HG03521 (cell line): ENCODE results near the gene SPHKAP.
A peak's percentile ranks its signal among the peaks of the same experiment; 100 is the strongest.
"Not testable (repeated sequence)": the region's sequence is repeated elsewhere in the genome, so short reads cannot be mapped to it uniquely, and the experiment has no call there.

ENCODE experiments used
- ATAC-seq: cut with Tn5 transposase; IDR thresholded peaks from one replicate; pipeline ENCODE4 v1.9.1; 2021; ENCODE audit warnings: mild to moderate bottlenecking, moderate library complexity; ENCODE audit not compliant: unreplicated experiment

SPHKAP gene

DNA sequence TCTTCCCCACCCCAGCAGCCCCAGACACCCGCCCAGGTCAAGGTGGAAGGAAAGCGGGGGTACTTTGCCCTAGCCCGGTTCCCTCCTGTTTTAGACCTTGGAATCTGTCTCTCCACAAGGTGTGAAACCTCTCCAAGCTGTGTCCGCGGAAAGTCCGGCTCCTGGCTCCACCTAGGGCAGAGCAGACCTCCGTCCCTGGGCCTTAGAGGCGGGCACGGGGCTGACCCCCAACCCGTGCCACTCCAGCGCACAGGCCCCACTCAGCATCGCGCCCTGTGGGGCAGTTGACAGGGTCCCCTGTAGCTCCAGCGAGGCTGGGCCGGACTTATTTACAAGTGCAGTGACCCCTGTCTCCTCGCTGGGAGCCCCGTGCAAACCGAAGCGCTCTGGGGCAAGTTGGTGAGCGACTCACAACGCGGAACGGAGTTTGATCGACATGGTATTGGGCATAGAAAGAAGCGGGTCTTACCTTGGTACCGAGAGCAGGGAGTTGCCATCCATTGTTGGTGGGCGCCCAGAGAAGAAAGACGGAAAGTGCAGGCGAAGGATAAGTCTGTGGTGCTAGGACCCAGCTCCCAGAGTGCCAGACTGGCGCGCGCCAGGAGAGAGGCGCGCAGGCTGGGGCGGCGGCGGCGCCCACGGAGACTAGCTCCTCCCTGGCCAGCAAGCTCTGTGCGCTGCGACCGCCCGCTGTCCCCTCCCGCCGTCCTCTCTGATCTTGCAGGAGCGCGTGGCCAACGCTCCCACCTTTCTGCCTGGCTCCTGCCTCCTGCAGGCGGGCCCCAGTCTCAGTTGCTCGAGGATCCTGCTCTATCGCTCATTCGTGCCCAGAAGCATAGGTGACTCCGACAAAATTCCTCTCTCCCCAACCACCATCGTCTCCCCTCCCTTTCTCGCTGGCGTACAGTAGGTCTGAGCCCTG, at the start of gene SPHKAP:
Gene SPHKAP, minus strand, starts transcription at position 590 of the 922 bp plus-strand sequence. Its CDS starts 89 bp downstream, at position 501.
- ATAC-seq: no peak

DNA sequence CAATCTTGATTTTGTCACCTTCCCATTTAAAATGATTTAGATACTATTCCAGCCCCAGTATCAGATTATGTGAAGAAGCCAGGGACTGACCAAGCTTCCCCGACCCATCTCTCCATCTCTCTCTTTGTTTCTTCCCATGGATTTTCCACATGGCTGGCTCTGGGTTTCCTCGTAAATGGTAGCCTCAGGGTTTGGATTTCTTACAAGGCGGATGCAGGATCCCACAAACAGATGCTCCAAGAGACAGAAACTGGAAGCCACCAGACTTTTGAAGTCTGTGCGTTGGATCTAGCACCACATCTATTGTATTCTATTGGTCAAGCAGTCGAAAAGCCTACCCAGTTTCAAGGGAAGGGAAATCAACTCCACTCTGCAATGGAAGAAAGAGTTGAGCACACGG, 46.0 kb upstream of the SPHKAP start:
- ATAC-seq: no peak

DNA sequence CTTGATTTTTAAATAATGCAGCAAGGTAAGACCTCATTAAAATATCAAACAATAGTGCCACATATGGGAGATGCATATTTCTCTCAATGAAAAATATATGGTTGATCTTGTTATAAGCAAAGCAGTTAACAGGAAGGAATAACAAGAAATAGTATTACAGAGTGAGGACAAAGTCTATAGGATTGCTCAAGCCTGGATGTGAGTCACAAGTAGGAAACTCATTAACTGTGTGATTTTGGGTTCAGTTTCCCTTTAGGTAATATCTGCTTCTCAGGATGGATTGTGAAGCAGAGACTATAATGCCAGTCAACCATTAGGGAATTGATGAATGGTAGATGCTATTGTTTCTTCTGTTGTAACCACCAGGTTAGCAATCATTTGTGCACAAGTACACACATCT, 42.9 kb upstream of the SPHKAP start:
- ATAC-seq: no peak

GRCh38 chr2:228218593-228218992, 37.1 kb upstream of the SPHKAP start:
- not testable (repeated sequence) for ATAC-seq

- no peak for ATAC-seq
Measured at GRCh38 chr2:228197504-228197903, 16.0 kb upstream of the SPHKAP start.

DNA sequence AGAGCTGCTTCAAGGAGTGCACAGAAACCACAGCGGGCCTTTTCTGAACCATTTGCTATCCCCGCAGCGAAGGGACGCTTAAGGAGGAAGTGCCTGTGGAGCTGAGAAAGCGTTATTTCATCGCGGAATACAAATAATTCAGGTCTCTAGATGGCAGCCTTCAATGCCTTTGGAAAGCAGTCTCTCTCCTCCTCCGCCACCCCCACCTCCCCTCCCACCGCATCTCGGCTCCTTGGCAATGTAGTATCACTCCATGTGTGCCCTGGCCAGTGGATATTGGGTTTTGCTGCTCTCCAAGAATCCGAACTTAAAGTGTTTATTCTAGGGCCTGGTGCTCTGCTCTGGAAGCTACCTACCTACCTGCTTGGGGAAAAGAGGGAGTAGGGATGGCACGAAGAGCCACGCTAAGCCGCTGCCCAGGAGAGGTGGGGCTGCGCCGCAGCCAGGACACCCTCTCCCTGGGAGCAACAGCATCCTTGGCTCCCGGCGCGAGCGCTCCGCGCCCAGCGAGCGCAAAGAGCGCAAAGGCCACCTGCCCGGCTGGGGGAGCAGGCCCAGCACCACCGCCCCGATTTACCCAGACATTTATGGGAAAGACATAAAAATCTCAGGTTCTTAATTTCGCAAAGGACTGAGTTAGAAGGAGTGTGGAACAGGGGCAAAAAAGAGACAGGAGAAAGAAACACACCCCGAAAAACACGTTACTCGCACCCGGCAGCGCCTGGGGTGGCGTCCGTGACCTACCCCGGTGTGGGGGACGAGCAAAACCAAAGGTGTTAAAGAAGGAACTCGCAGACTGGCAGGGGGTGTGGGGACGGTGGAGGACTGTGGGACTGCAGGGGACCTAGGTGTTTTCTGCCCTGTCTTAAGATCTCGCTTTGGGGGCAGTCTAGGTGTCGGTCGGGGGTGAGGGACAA, 1.0 kb downstream of the SPHKAP start:
- ATAC-seq: no peak

GRCh38 chr2:228167290-228167689, 14.2 kb downstream of the SPHKAP start:
- no peak for ATAC-seq

DNA sequence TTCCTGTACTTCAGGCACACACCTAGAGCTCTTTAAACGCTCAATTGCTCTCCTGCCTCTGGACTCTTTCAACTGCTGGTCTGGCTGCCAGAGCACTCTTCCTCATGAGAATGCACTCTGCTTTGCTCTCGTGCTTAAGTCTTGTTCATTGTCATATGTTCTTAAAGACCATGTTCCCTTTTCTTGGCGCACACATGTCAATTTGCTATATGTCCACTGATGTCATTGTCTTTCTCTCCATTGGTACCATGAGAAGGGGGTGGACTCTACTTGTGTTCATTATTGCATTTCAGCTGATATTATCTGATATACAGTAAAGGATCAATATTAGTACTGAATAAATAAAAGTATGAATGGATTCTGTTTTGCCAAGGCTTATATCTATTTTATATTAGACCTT, 16.8 kb downstream of the SPHKAP start:
- ATAC-seq: no peak

DNA sequence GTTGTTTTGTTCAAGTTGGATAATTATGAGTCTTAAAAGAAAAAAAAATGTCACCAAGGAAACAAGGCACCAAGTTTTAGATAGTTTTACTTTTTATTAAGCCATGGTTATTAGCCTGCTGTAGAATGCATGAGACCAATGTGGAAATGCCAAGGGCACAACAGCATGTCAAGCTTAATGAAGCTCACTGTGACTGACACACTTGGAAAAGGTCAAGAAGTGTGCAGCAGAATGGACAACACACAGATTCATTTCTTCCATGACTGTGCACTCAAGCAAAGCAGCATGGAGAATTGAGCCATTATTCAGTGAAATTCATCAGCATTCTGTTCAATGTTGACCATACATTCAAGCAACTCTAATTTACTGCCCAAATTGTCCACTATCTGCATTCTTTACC, 23.6 kb downstream of the SPHKAP start:
- no peak for ATAC-seq

DNA sequence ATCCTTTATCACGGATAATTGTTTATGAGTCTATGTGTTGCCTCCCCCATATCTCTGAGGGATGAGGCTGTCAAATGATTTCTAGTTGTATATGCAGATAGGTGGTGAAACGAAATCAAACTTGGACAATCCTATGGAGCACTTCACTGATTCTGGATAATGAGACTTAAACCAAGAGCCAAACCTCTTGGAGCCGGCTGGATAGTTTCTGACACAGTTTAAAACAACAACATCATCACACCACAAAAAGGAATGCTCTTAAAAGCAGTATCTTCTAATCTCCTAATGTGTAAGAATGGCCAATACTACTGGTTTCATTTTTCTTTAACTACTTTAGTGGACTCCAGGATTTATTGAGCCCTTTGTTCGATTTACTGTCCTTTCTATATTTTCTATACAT, 36.5 kb downstream of the SPHKAP start:
- no peak for ATAC-seq

DNA sequence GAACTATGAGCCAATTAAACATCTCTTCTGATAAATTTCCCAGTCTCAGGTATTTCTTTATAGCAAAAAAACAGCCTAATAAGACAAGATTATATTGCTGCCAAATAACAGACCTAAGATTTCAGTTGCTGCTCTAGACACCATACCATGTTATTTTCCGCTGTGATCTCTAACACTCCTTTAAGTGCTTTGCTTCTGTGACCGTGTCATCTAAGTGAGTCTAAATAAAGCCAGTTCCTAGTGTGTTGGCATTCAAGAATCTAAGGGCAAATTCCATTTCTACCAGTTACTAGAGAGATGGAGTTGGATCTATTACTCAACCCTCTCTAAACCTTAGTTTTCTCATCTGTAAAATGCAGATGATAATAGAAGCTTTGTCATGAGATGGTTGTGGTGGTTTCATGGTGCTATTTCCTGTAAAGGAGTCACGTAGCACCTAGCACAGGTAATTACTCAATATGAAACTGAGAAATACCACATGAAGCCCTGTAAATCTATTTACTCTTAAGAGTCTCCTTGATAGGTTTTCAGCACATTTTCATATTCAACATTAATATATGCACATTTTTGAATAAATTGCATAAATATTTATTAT, 40.5 kb downstream of the SPHKAP start:
- peak; percentile 85 for ATAC-seq

GRCh38 chr2:228136027-228136426, 45.5 kb downstream of the SPHKAP start:
- no peak for ATAC-seq

DNA sequence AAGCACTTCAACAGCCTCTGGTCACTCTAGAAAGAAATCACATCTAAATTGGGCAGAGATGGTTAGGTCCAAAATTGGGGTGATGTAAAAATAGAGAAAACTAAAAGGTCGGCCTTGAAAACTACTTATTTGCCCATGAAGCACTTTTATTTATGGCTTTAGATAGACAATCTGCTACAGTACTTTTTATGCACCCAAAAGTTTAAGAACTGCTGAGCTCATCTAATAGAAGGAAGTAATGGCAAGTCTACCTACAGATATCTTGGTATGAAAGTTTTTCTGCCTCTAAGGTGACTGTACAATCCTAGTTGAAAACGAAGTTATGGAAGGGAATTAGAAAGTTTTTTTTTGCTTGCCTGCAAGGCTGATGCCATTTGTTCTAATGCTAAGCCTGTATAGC, 46.2 kb downstream of the SPHKAP start:
- ATAC-seq: no peak

GRCh38 chr2:228131833-228132232, 49.7 kb downstream of the SPHKAP start:
- ATAC-seq: no peak

GRCh38 chr2:228126401-228126800, 55.1 kb downstream of the SPHKAP start:
- no peak for ATAC-seq

- ATAC-seq: no peak
Measured at GRCh38 chr2:228118940-228119339, 62.5 kb downstream of the SPHKAP start.

DNA sequence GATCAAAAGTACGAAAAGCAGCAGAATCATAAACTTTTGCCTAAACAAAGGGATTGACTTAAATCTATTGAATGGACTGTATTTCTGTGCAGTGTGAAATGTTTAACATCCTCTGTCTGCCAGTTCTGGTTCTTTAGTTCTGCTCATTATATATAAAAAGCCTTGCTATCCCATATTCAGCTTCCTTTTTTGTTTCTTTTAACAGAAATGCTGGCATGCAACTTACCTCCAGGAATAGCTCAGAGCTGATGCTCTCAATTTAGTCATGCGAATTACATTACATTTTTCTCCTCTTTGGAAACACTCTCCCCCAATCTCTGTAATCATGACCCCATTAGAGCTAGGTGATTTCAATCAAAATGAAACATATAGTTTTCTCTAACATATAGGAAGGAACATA, 73.6 kb downstream of the SPHKAP start:
- no peak for ATAC-seq

GRCh38 chr2:228105526-228106250, 75.8 kb downstream of the SPHKAP start:
- ATAC-seq: no peak

- no peak for ATAC-seq
Measured at GRCh38 chr2:228104215-228104614, 77.3 kb downstream of the SPHKAP start.

DNA sequence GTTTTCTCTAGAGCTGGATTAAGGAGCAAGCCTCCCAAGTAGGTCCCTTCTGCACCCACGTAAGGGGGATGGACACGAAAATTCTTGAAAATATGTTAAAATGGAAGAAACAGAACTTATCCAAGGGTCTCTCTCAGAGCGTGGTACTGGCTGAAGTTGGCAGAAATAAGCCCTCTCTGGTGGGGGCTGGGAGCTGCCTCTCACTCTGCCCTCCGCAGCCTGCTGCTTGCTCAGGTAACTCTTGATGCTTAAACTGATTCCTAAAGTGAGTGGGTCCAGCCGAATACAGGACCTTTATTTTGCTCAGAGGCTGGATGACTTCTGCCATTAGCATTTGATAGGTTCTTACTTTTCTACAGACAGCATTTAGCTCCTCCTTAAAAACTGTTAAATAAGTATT, 78.1 kb downstream of the SPHKAP start:
- no peak for ATAC-seq

- no peak for ATAC-seq
Measured at GRCh38 chr2:228102949-228103348, 78.5 kb downstream of the SPHKAP start.
